ENCODE data around the gene SFSWAP. TPM values are rescaled to one million over a fixed set of nuclear protein-coding genes. Genes with fewer than 3 reads are reported as not detected.

Gene SFSWAP
- total RNA-seq, 1 experiment from 2014 or later = 50.4 TPM

DNA sequence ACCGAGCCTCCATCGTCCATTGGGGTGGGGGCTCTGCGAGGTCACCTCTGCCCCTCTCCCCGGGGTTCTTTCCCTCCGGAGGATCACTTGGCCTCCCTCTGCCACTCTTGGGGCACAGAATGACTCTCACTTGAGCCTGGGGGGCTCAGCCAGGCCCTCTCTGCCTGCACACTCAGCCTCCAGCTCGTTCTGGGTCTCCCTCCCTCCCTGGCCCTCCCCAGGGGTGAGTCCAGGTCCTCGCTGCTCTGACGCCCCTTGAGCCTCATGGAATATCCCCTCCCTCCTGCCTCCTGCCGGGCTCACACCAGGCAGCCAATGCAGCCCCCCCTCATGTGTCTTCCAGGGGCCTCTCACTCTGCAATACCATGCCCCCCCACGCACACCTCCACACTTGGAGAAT, 17.7 kb upstream of the SFSWAP start:
- Histone ChIP-seq H3K4me2 (ENCODE audit: low read length) (no peak overlapping the region), H3K4me3 (replicated peaks in 1 of 2; ENCODE audit: low read depth in 1 of 2, low read length in 2 of 2) (no peak overlapping the region), H3K27me3 (ENCODE audit: insufficient read depth, low read length) (peaks cover 11% of the 10 kb centered on the region; the same call in 1 of the 2 replicates), H3K4me1 (ENCODE audit: control insufficient read depth in 1 of 2, insufficient read depth in 2 of 2, low read length in 2 of 2) (no peaks in the 10 kb centered on the region), H3K9me2 (ENCODE audit: insufficient read depth) (no peaks in the 10 kb centered on the region), H3K36me3 (ENCODE audit: control insufficient read depth in 1 of 2, insufficient read depth in 2 of 2, low read length in 2 of 2) (no peaks in the 10 kb centered on the region), H3K27ac (ENCODE audit: low read depth, low read length) (no peak overlapping the region), H3K79me2 (ENCODE audit: insufficient read depth, low read length) (no peaks in the 10 kb centered on the region), H3K9me3 (ENCODE audit: control insufficient read depth in 1 of 2, insufficient read depth in 1 of 2, low read depth in 1 of 2, low read length in 2 of 2) (no peaks in the 10 kb centered on the region), H2AFZ (ENCODE audit: low read depth, low read length, poor library complexity, severe bottlenecking) (no peak overlapping the region), H4K20me1 (ENCODE audit: insufficient read depth) (no peaks in the 10 kb centered on the region), H3K9ac (ENCODE audit: low read length) (no peak overlapping the region)
- DNase-seq (ENCODE audit: low read depth, low spot score) (no peak), ATAC-seq (no peak)
- CTCF ChIA-PET = no interaction called here
- no peak for TF ChIP-seq EZH2phosphoT487 (IDR thresholded peaks at IDR 0.05; ENCODE audit: borderline replicate concordance)
- TF ChIP-seq POLR2A (IDR thresholded peaks at IDR 0.05; ENCODE audit: borderline replicate concordance, extremely low read depth, insufficient read depth, insufficient read length) = no peak
- TF ChIP-seq ELF1 (IDR thresholded peaks at IDR 0.05; ENCODE audit: borderline replicate concordance, low read depth) = no peak
- TF ChIP-seq FOSL1 (IDR thresholded peaks at IDR 0.05; ENCODE audit: low read depth) = no peak
- no peak for TF ChIP-seq TCF7L2 (IDR thresholded peaks at IDR 0.05; ENCODE audit: borderline replicate concordance, extremely low read depth, insufficient read depth, insufficient read length)
- no peak for TF ChIP-seq SRF (IDR thresholded peaks at IDR 0.05; ENCODE audit: low read depth)
- no peak for TF ChIP-seq CBX3 (IDR thresholded peaks at IDR 0.05; ENCODE audit: low read depth)
- no peak for TF ChIP-seq SP1 (IDR thresholded peaks at IDR 0.05; ENCODE audit: low read depth)
- no peak for TF ChIP-seq JUND (IDR thresholded peaks at IDR 0.05)
- POLR2A ChIA-PET = no interaction called here
- BruUV-seq (replicated peaks) = no TSS peak
- intact Hi-C loops (cut with micrococcal nuclease) = no loop called here
- RAD21 ChIA-PET (ENCODE audit: low non-redundant PET in 1 of 2, low total read pairs in 2 of 2, uncharacterized antibody in 2 of 2, unreplicated experiment in 2 of 2) = no interaction called here

DNA sequence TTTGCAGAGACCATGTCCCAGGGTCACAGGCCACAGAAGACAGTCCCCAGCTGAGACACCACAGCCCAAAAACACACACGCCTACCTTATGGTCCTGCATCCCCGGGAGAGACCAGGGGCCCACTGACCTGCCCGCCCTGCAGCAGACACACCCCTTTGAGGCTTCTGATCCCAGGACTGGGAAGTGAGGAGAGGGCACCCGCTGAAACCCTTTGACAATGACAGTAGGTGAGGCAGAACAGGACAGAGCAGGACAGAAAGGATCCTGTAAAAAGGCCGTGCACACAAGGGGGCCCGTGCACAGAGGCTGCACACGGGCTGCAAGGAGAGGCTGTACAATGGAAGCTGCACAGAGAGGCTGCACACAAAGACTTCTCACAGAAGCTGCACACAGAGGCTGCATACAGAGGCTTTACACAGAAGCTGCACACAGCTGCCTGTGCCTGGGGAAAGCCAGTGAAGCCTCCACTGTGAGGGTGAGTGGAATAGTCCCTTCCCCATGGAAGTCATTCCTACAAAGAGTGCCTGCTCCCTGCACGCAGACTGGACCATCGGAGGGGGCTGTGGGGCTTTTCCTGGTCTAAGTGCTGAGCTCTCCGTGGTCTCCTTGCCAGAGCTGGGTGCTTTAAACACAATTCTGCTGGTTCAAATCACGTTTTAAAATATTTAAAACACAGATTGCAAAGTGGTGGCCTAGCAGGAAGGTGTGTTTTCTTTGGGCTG, 16.6 kb upstream of the SFSWAP start:
- peaks cover 11% of the 10 kb centered on the region; the same call in 1 of the 2 replicates for H3K27me3 ChIP-seq (ENCODE audit: insufficient read depth, low read length)
- intact Hi-C loops (cut with micrococcal nuclease) = no loop called here
- ChIA-PET CTCF (no interaction called here), RAD21 (ENCODE audit: low non-redundant PET in 1 of 2, low total read pairs in 2 of 2, uncharacterized antibody in 2 of 2, unreplicated experiment in 2 of 2) (no interaction called here), POLR2A (no interaction called here)
- no peak overlapping the region for H3K27ac ChIP-seq (ENCODE audit: low read depth, low read length)
- H3K4me1 ChIP-seq (ENCODE audit: control insufficient read depth in 1 of 2, insufficient read depth in 2 of 2, low read length in 2 of 2) = no peaks in the 10 kb centered on the region
- no peaks in the 10 kb centered on the region for H3K9me2 ChIP-seq (ENCODE audit: insufficient read depth)
- no peaks in the 10 kb centered on the region for H3K9me3 ChIP-seq (ENCODE audit: control insufficient read depth in 1 of 2, insufficient read depth in 1 of 2, low read depth in 1 of 2, low read length in 2 of 2)
- no peak overlapping the region for H3K4me2 ChIP-seq (ENCODE audit: low read length)
- TF ChIP-seq FOSL1 (IDR thresholded peaks at IDR 0.05; ENCODE audit: low read depth) = no peak
- TF ChIP-seq, protein P1, sequence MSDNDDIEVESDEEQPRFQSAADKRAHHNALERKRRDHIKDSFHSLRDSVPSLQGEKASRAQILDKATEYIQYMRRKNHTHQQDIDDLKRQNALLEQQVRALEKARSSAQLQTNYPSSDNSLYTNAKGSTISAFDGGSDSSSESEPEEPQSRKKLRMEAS (IDR thresholded peaks at IDR 0.05) = no peak
- no peak for TF ChIP-seq JUND (IDR thresholded peaks at IDR 0.05)
- TF ChIP-seq EZH2 (IDR thresholded peaks at IDR 0.05) = no peak
- TF ChIP-seq ELF1 (IDR thresholded peaks at IDR 0.05; ENCODE audit: borderline replicate concordance, low read depth) = no peak
- H3K36me3 ChIP-seq (ENCODE audit: control insufficient read depth in 1 of 2, insufficient read depth in 2 of 2, low read length in 2 of 2) = no peaks in the 10 kb centered on the region
- H2AFZ ChIP-seq (ENCODE audit: low read depth, low read length, poor library complexity, severe bottlenecking) = no peak overlapping the region
- no peak overlapping the region for H3K4me3 ChIP-seq (replicated peaks in 1 of 2; ENCODE audit: low read depth in 1 of 2, low read length in 2 of 2)
- BruUV-seq (replicated peaks) = no TSS peak
- no peak for ATAC-seq
- no peak for DNase-seq (ENCODE audit: low read depth, low spot score)
- no peak overlapping the region for H3K9ac ChIP-seq (ENCODE audit: low read length)
- H4K20me1 ChIP-seq (ENCODE audit: insufficient read depth) = no peaks in the 10 kb centered on the region
- no peaks in the 10 kb centered on the region for H3K79me2 ChIP-seq (ENCODE audit: insufficient read depth, low read length)
